K562 (cell line): ENCODE data around the gene CNNM4. TPM values are rescaled to one million over a fixed set of nuclear protein-coding genes. Genes with fewer than 3 reads are reported as not detected.

Source experiments
- ATAC-seq: fragments of 200-7000 bp; cut with Tn5 transposase; 3 replicates; pipeline ENCODE4 v1.9.1; 2020; ENCODE audit warnings: moderate library complexity
- BruUV-seq: library from RNA; stranded (reverse); fragments of 400-500 nt; replicated peaks from 2 replicates; lab custom pipeline; 2021; lab: Mats Ljungman, UMichigan
- CTCF ChIA-PET: fragments of 300-600 bp; formaldehyde crosslinking; extraction: SDS; loops from one replicate; lab custom pipeline; 2021; ENCODE audit warnings: low intra/inter-chr PET ratio; lab: Yijun Ruan, JAX
- POLR2A ChIA-PET: fragments of 300-600, 350-650 bp; sonication (Branson Sonifier 250); formaldehyde crosslinking; extraction: SDS; loops from one replicate; lab custom pipeline; 2021; ENCODE audit warnings: antibody characterized with exemption, inconsistent platforms; lab: Yijun Ruan, JAX
- DNase-seq, 4 experiments: peaks; one replicate each; pipeline versions ENCODE4 v3.0.0 to v3.0.0-alpha.2; 2011 to 2018; ENCODE audit warnings: low spot score in 3 of 4, mixed read lengths in 3 of 4; ENCODE audit errors: extremely low read depth in 1 of 4
- FAIRE-seq: peaks from 2 replicates; lab custom pipeline; 2011; peaks lifted over from hg19 to GRCh38; lab: Jason Lieb, UNC
- H2AFZ ChIP-seq: 2 replicates; pipeline ENCODE4 v1.6.0; 2011; ENCODE audit warnings: low read depth, low read length, control low read depth, inconsistent platforms
- H3K27ac ChIP-seq: fragments of 200-600 bp; 3 replicates; pipeline ENCODE4 v1.8.0; 2011; ENCODE audit warnings: low read depth, mild to moderate bottlenecking, control low read depth, inconsistent platforms, low read length, moderate library complexity, mixed read lengths; ENCODE audit errors: extremely low read depth
- H3K27me3 ChIP-seq, 2 experiments: fragments of 300-600 bp in 1 of 2; 2 replicates in 1 of 2; 3 replicates in 1 of 2; pipeline versions ENCODE4 v1.6.0 to v1.8.0; 2011; ENCODE audit warnings: inconsistent platforms in 2 of 2, low read length in 2 of 2, mild to moderate bottlenecking in 1 of 2, mixed read lengths in 1 of 2, moderate library complexity in 1 of 2; ENCODE audit not compliant: control insufficient read depth in 2 of 2, insufficient read depth in 2 of 2
- H3K36me3 ChIP-seq: fragments of 300-600 bp; 3 replicates; pipeline ENCODE4 v1.8.0; 2011; ENCODE audit warnings: mild to moderate bottlenecking, low read length, inconsistent platforms; ENCODE audit not compliant: control insufficient read depth, insufficient read depth
- H3K4me1 ChIP-seq, 2 experiments: fragments of 200-600 bp in 1 of 2; replicated peaks in 1 of 2; 2 replicates in 1 of 2; 3 replicates in 1 of 2; pipeline versions ENCODE4 v1.5.1 to v1.8.0; 2011; ENCODE audit warnings: inconsistent platforms in 2 of 2, low read length in 2 of 2, mild to moderate bottlenecking in 1 of 2, mixed read lengths in 1 of 2, moderate library complexity in 1 of 2; ENCODE audit not compliant: control insufficient read depth in 2 of 2, insufficient read depth in 2 of 2
- H3K4me2 ChIP-seq: 2 replicates; pipeline ENCODE4 v1.6.1; 2011; ENCODE audit warnings: low read length, control low read depth, inconsistent platforms, mixed read lengths; ENCODE audit not compliant: insufficient read depth
- H3K4me3 ChIP-seq: fragments of 200-600 bp; sonication (generic), shearing (Covaris generic); 2 replicates; pipeline ENCODE4 v1.5.1; 2016; ENCODE audit warnings: control low read depth, inconsistent platforms
- H3K79me2 ChIP-seq: fragments of 200-600 bp; 3 replicates; pipeline ENCODE4 v1.8.0; 2011; ENCODE audit warnings: low read length, inconsistent platforms; ENCODE audit not compliant: control insufficient read depth, insufficient read depth
- H3K9ac ChIP-seq, 2 experiments: 2 replicates each; pipeline versions ENCODE4 v1.6.0 to v1.6.1; 2011; ENCODE audit warnings: low read depth in 2 of 2, low read length in 2 of 2, control low read depth in 1 of 2, inconsistent platforms in 1 of 2, mild to moderate bottlenecking in 1 of 2, mixed read lengths in 1 of 2; ENCODE audit not compliant: insufficient read depth in 1 of 2
- H3K9me1 ChIP-seq: one replicate; pipeline ENCODE4 v1.6.0; 2011; ENCODE audit warnings: inconsistent platforms, mild to moderate bottlenecking, low read length, moderate library complexity; ENCODE audit not compliant: control insufficient read depth, insufficient read depth
- H3K9me3 ChIP-seq: replicated peaks from 2 replicates; pipeline ENCODE4 v1.5.1; 2011; ENCODE audit warnings: low read depth, low read length, inconsistent platforms; ENCODE audit not compliant: control insufficient read depth, insufficient read depth
- H4K20me1 ChIP-seq: replicated peaks from 2 replicates; pipeline ENCODE4 v1.6.1; 2011; ENCODE audit warnings: low read length, inconsistent platforms, mixed read lengths; ENCODE audit not compliant: control insufficient read depth, insufficient read depth
- DNMT1 ChIP-seq: fragments of 450-650 bp; IDR thresholded peaks from 2 replicates; pipeline ENCODE4 v1.6.1; 2016; ENCODE audit warnings: antibody characterized with exemption, mild to moderate bottlenecking
- EP300 ChIP-seq: IDR thresholded peaks from 2 replicates; pipeline ENCODE4 v1.6.1; 2012; ENCODE audit warnings: low read length, improper control_type of control experiment
- EZH2 ChIP-seq: IDR thresholded peaks from 2 replicates; pipeline ENCODE4 v1.6.1; 2012; ENCODE audit warnings: low read depth, mild to moderate bottlenecking, inconsistent platforms, low read length, borderline replicate concordance
- FOS ChIP-seq: IDR thresholded peaks from 3 replicates; pipeline ENCODE4 v1.6.1; 2011; ENCODE audit not compliant: insufficient read length; ENCODE audit errors: extremely low read depth
- MIER1 ChIP-seq: fragments of 450-650 bp; IDR thresholded peaks from 2 replicates; pipeline ENCODE4 v1.6.1; 2016; ENCODE audit warnings: antibody characterized with exemption, mild to moderate bottlenecking, low read depth
- NFIX ChIP-seq: fragments of 250-450 bp; sonication (Bioruptor Pico); IDR thresholded peaks from 2 replicates; pipeline ENCODE4 v1.4.0; 2020; ENCODE audit warnings: low read depth, mild to moderate bottlenecking, moderate library complexity
- POLR2G ChIP-seq: fragments of 200-400 bp; formaldehyde crosslinking; IDR thresholded peaks from 2 replicates; pipeline ENCODE4 v1.6.1; 2017; ENCODE audit warnings: low read depth, mild to moderate bottlenecking, antibody characterized with exemption, low read length, moderate library complexity
- USF1 ChIP-seq: sonication (generic); formaldehyde crosslinking; IDR thresholded peaks from 2 replicates; pipeline ENCODE4 v1.9.0; 2022; ENCODE audit warnings: mild to moderate bottlenecking, missing genetic modification reagents
- XRCC3 ChIP-seq: fragments of 450-650 bp; IDR thresholded peaks from 2 replicates; pipeline ENCODE4 v1.6.1; 2017; ENCODE audit warnings: mild to moderate bottlenecking, moderate library complexity
- ZBTB34 ChIP-seq: fragments of 250-450 bp; sonication (Bioruptor Pico); IDR thresholded peaks from 2 replicates; pipeline ENCODE4 v1.8.0; 2021; ENCODE audit warnings: mild to moderate bottlenecking, moderate library complexity
- ZMIZ1 ChIP-seq, 2 experiments: fragments of 150-350 bp in 1 of 2; IDR thresholded peaks; 2 replicates each; pipeline ENCODE4 v1.6.1; 2012 to 2016; ENCODE audit warnings: low read depth in 2 of 2, low read length in 2 of 2, mild to moderate bottlenecking in 1 of 2, moderate library complexity in 1 of 2
- ZNF280A ChIP-seq: fragments of 450-650 bp; IDR thresholded peaks from 2 replicates; pipeline ENCODE4 v1.6.1; 2018; ENCODE audit warnings: mild to moderate bottlenecking, low read depth; ENCODE audit not compliant: partially characterized antibody
- ZNF280B ChIP-seq: fragments of 250-450 bp; sonication (Bioruptor Pico); IDR thresholded peaks from 2 replicates; pipeline ENCODE4 v1.5.1; 2021; ENCODE audit warnings: mild to moderate bottlenecking
- ZZZ3 ChIP-seq: fragments of 450-650 bp; IDR thresholded peaks from 2 replicates; pipeline ENCODE4 v1.6.1; 2016; ENCODE audit warnings: antibody characterized with exemption, mild to moderate bottlenecking, moderate library complexity
- WGBS: fragments of 100-300 bp; shearing (Covaris generic); methylation state at CpG from one replicate; pipeline ENCODE4 v1.1.6; 2016; ENCODE audit warnings: low coverage, mixed read lengths; ENCODE audit not compliant: insufficient coverage; ENCODE audit errors: missing lambda C conversion rate; 5-methylcytosine and 5-hydroxymethylcytosine counted together
- in situ Hi-C: fragments of 300-500 bp; cut with MboI; formaldehyde crosslinking; loops from 4 replicates; pipeline ENCODE4 v1.15.0; 2018; ENCODE audit warnings: inconsistent platforms, mixed read lengths
- intact Hi-C: fragments of 100-400 bp; cut with micrococcal nuclease; formaldehyde crosslinking; loops from 2 replicates; pipeline ENCODE4 v1.14.2; 2022
- polyA plus RNA-seq, 8 experiments: library from polyadenylated mRNA; depleted of rRNA in 4 of 8; stranded (reverse) in 5 of 8; unstranded in 3 of 8; fragments of >200 nt; fragmentation: Nextera tagmentation in 2 of 8; fragmentation: Illumina TruSeq in 1 of 8; extraction: Ambion mirVana in 2 of 8; extraction: Trizol in 1 of 8; gene quantifications; 2 replicates each; pipeline versions ENCODE4 v1.2.1 to v1.2.3, GENCODE V29; 2011 to 2014; ENCODE audit warnings: inconsistent platforms in 1 of 8, missing spikeins in 1 of 8
- total RNA-seq, 7 experiments: library from RNA; depleted of rRNA in 6 of 7; stranded (reverse); fragments of >200 nt in 6 of 7; fragmentation: Illumina TruSeq in 2 of 7; extraction: Trizol in 2 of 7; gene quantifications; 2 replicates each; pipeline versions ENCODE4 v1.2.1 to v1.2.3, GENCODE V29; 2011 to 2021; ENCODE audit warnings: low replicate concordance in 1 of 7

CNNM4 gene
- total and polyA plus RNA-seq, 9 of the 15 experiments (the other 6 are each of a cell fraction or from before 2014, with no cell fraction given) = 0.96 to 6.3 (median 2.8) TPM

GRCh38 chr2:96844405-96844808, 83.7 kb downstream of the CNNM4 start:
- DNase-seq = no peak
- H4K20me1 ChIP-seq = no peaks in the 10 kb centered on the region
- peak; percentile 41 for ATAC-seq
- intact Hi-C loops = no loop called here
- CTCF ChIA-PET = no interaction called here
- H3K4me1 ChIP-seq = peaks cover 0 to 21% of the 10 kb centered on the region in 2 experiments; a peak in 2 of 5 replicates
- in situ Hi-C loops = no loop called here
- FAIRE-seq = no peak
- no peaks in the 10 kb centered on the region for H3K27me3 ChIP-seq
- 79% methylated on average over 13 of the region's 17 CpGs for WGBS
- POLR2A ChIA-PET = interaction anchor here (0.6 to 1.9 kb wide), 6 partner anchors 9 to 475 kb away, joined by 3 to 6 read pairs (median 4); partner anchors contain the start of gene ANKRD39
- BruUV-seq = no TSS peak
- no peak overlapping the region for H3K27ac ChIP-seq
- H3K9me3 ChIP-seq = no peaks in the 10 kb centered on the region
- H2AFZ ChIP-seq = no peak overlapping the region
- peak overlapping the region in 1 of 2 experiments; percentile 41; a peak in 2 of 4 replicates for H3K9ac ChIP-seq
- H3K4me3 ChIP-seq = no peak overlapping the region
- no peaks in the 10 kb centered on the region for H3K9me1 ChIP-seq
- H3K4me2 ChIP-seq = no peak overlapping the region
- H3K36me3 ChIP-seq = peaks cover 42% of the 10 kb centered on the region; the same call in 2 of the 3 replicates
- no peaks in the 10 kb centered on the region for H3K79me2 ChIP-seq
- peak; percentile 98 for TF ChIP-seq MIER1
- TF ChIP-seq ZMIZ1 (IDR thresholded peaks at IDR 0.05; ENCODE audit: low read depth in 2 of 2, low read length in 2 of 2) = no peak
- no peak for TF ChIP-seq FOS
- no peak for TF ChIP-seq ZNF280A
- TF ChIP-seq POLR2G = peak; percentile 62; the same call in 1 of the 2 replicates
- TF ChIP-seq EZH2 = no peak
- TF ChIP-seq ZZZ3 = no peak
- TF ChIP-seq EP300 = no peak
- TF ChIP-seq USF1 = no peak
- no peak for TF ChIP-seq NFIX (CRISPR knock-in tag)
- no peak for TF ChIP-seq DNMT1
- TF ChIP-seq ZBTB34 (CRISPR knock-in tag) = no peak
- no peak for TF ChIP-seq ZNF280B (CRISPR knock-in tag)
- TF ChIP-seq XRCC3 = no peak
